Thyroid gland (tissue), 4 donors: Measurements from ENCODE around the gene KCTD5. TPM values are rescaled to one million over a fixed set of nuclear protein-coding genes. Genes with fewer than 3 reads are reported as not detected.

Source experiments
- DNase-seq, 2 donors: peaks; one replicate each; pipeline ENCODE4 v3.0.0-alpha.2; 2019
- H3K27ac ChIP-seq, 3 donors: fragments of 200-600 bp; sonication (generic); 1 replicate in 2 of 3; 2 replicates in 1 of 3; pipeline ENCODE4 v1.5.1; 2016 to 2019; ENCODE audit warnings: mild to moderate bottlenecking in 1 of 3, moderate library complexity in 1 of 3
- H3K27me3 ChIP-seq: fragments of 200-600 bp; sonication (generic); one replicate; pipeline ENCODE4 v1.5.1; 2019
- H3K36me3 ChIP-seq, 2 donors: fragments of 200-600 bp; sonication (generic); one replicate each; pipeline ENCODE4 v1.5.1; 2016 to 2019
- H3K4me1 ChIP-seq, 2 donors: fragments of 200-600 bp; sonication (generic); one replicate each; pipeline ENCODE4 v1.5.1; 2017 to 2019
- H3K4me3 ChIP-seq, 3 donors: fragments of 200-600 bp; sonication (generic); replicated peaks in 1 of 3; 1 replicate in 2 of 3; 2 replicates in 1 of 3; pipeline ENCODE4 v1.5.1; 2016; ENCODE audit warnings: mild to moderate bottlenecking in 1 of 3
- H3K9me3 ChIP-seq: fragments of 200-600 bp; sonication (generic); one replicate; pipeline ENCODE4 v1.5.1; 2017
- CTCF ChIP-seq, 6 experiments: fragments of 200-600 bp in 3 of 6; fragments of 450-650 bp in 3 of 6; sonication (generic) in 3 of 6; IDR thresholded peaks; one replicate each; pipeline ENCODE4 v1.5.1; 2016 to 2019; ENCODE audit warnings: antibody characterized with exemption in 6 of 6, mild to moderate bottlenecking in 2 of 6, inconsistent platforms in 1 of 6, moderate library complexity in 1 of 6
- POLR2A ChIP-seq, 2 donors: fragments of 450-650 bp; IDR thresholded peaks; one replicate each; pipeline ENCODE4 v1.6.1; 2017; ENCODE audit warnings: antibody characterized with exemption in 2 of 2, mild to moderate bottlenecking in 2 of 2, moderate library complexity in 1 of 2
- WGBS, 2 donors: methylation state at CpG; one replicate each; pipeline ENCODE4 v1.1.5; 2017; 5-methylcytosine and 5-hydroxymethylcytosine counted together
- intact Hi-C: fragments of 100-400 bp; cut with DNase I; formaldehyde crosslinking; loops from one replicate; pipeline ENCODE4 v1.15.1; 2023
- total RNA-seq, 4 donors: library from RNA; depleted of rRNA; stranded (reverse); fragments of >200 nt; gene quantifications; one replicate each; pipeline ENCODE4 v1.2.3, GENCODE V29; 2016

KCTD5 gene
- total RNA-seq, 4 donors from 2014 or later: 8.6 to 23.3 (median 15.1) TPM

- peaks cover 16% of the 10 kb centered on the region in 2 donors for H3K36me3 ChIP-seq
- H3K27ac ChIP-seq: no peak overlapping the region
- intact Hi-C loops: no loop called here
- TF ChIP-seq CTCF (IDR thresholded peaks at IDR 0.05) (no peak), POLR2A (IDR thresholded peaks at IDR 0.05) (no peak)
- no peak for DNase-seq
- WGBS, 2 donors: 75 to 82% methylated on average over 8 to 9 of the region's 14 CpGs
- peaks cover 0 to 6% of the 10 kb centered on the region in 2 donors for H3K4me1 ChIP-seq
- no peak overlapping the region for H3K4me3 ChIP-seq
- no peaks in the 10 kb centered on the region for H3K27me3 ChIP-seq
- H3K9me3 ChIP-seq: no peaks in the 10 kb centered on the region
Measured at GRCh38 chr16:2712063-2712441, 29.7 kb downstream of the KCTD5 start.

- DNase-seq: no peak
- Histone ChIP-seq H3K27me3 (no peaks in the 10 kb centered on the region), H3K9me3 (no peaks in the 10 kb centered on the region), H3K4me3 (no peak overlapping the region), H3K4me1 (peaks cover 0 to 6% of the 10 kb centered on the region in 2 donors), H3K27ac (no peak overlapping the region), H3K36me3 (peaks cover 11% of the 10 kb centered on the region in 2 donors)
- 77 to 80% methylated on average over 21 of the region's 21 CpGs for WGBS, 2 donors
- no peak for TF ChIP-seq POLR2A (IDR thresholded peaks at IDR 0.05)
- TF ChIP-seq CTCF (IDR thresholded peaks at IDR 0.05): no peak
- intact Hi-C loops: no loop called here
Measured at GRCh38 chr16:2712546-2712945, 30.2 kb downstream of the KCTD5 start.

GRCh38 chr16:2713523-2713922, 31.2 kb downstream of the KCTD5 start:
- 81 to 85% methylated on average over 7 to 14 of the region's 14 CpGs for WGBS, 2 donors
- H3K4me3 ChIP-seq: no peak overlapping the region
- H3K4me1 ChIP-seq: peaks cover 0 to 6% of the 10 kb centered on the region in 2 donors
- no peak overlapping the region for H3K27ac ChIP-seq
- H3K36me3 ChIP-seq: peaks cover under 1 to 2% of the 10 kb centered on the region in 2 donors
- TF ChIP-seq CTCF (IDR thresholded peaks at IDR 0.05) (no peak), POLR2A (IDR thresholded peaks at IDR 0.05) (no peak)
- intact Hi-C loops: no loop called here
- DNase-seq: no peak
- H3K27me3 ChIP-seq: no peaks in the 10 kb centered on the region
- no peaks in the 10 kb centered on the region for H3K9me3 ChIP-seq

- no peak for DNase-seq
- 84 to 85% methylated on average over 24 of the region's 28 CpGs for WGBS, 2 donors
- H3K9me3 ChIP-seq: no peaks in the 10 kb centered on the region
Measured at GRCh38 chr16:2713985-2714774, 31.9 kb downstream of the KCTD5 start.

More at GRCh38 chr16:2713985-2714774, 31.9 kb downstream of the KCTD5 start:
- no peak overlapping the region for H3K27ac ChIP-seq
- intact Hi-C loops: no loop called here
- no peaks in the 10 kb centered on the region for H3K36me3 ChIP-seq
- peaks cover 0 to 9% of the 10 kb centered on the region in 2 donors for H3K4me1 ChIP-seq
- TF ChIP-seq CTCF (IDR thresholded peaks at IDR 0.05) (no peak), POLR2A (IDR thresholded peaks at IDR 0.05) (no peak)
- no peaks in the 10 kb centered on the region for H3K27me3 ChIP-seq
- no peak overlapping the region for H3K4me3 ChIP-seq
